Neuron (in vitro differentiated cells): ENCODE results near the gene SLC34A2.
"Not testable (repeated sequence)": the region's sequence is repeated elsewhere in the genome, so short reads cannot be mapped to it uniquely, and the experiment has no call there.

ENCODE experiments used
- H2AFZ ChIP-seq: one replicate; pipeline ENCODE4 v1.6.1; 2013; ENCODE audit warnings: low read depth, mild to moderate bottlenecking, inconsistent platforms, low read length, moderate library complexity
- H3K27me3 ChIP-seq: one replicate; pipeline ENCODE4 v1.6.1; 2013; ENCODE audit warnings: low read length; ENCODE audit not compliant: insufficient read depth
- H3K36me3 ChIP-seq: one replicate; pipeline ENCODE4 v1.6.1; 2013; ENCODE audit warnings: low read length; ENCODE audit not compliant: insufficient read depth
- H3K4me1 ChIP-seq: one replicate; pipeline ENCODE4 v1.6.1; 2013; ENCODE audit warnings: low read length; ENCODE audit not compliant: insufficient read depth
- H3K4me3 ChIP-seq: 2 replicates; pipeline ENCODE4 v1.5.1; 2013; ENCODE audit warnings: mild to moderate bottlenecking, low read length, moderate library complexity
- H3K9me3 ChIP-seq: one replicate; pipeline ENCODE4 v1.6.1; 2013; ENCODE audit warnings: low read length

The SLC34A2 gene

DNA sequence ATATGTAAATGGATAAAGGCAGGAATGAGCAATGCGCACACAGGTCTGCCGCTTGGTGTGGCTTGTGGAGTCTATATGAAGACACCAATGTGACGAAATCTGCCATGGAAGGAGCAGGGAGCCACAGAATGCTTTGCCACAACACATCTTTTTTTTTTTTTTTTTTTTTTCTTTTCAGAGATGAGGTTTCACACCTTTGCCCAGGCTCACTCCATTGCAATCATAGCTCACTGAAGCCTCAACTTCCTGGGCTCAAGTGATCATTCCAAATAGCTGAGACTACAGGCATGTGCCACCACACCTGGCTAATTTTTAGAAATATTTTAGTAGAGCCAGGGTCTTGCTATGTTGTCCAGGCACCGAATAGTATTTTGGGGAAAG, 17.4 kb upstream of the SLC34A2 start:
- H3K9me3 ChIP-seq = no peaks in the 10 kb centered on the region
- H3K27me3 ChIP-seq = no peaks in the 10 kb centered on the region
- H3K4me3 ChIP-seq = no peak overlapping the region
- peaks cover 5% of the 10 kb centered on the region for H3K4me1 ChIP-seq
- no peak overlapping the region for H2AFZ ChIP-seq
- no peaks in the 10 kb centered on the region for H3K36me3 ChIP-seq

DNA sequence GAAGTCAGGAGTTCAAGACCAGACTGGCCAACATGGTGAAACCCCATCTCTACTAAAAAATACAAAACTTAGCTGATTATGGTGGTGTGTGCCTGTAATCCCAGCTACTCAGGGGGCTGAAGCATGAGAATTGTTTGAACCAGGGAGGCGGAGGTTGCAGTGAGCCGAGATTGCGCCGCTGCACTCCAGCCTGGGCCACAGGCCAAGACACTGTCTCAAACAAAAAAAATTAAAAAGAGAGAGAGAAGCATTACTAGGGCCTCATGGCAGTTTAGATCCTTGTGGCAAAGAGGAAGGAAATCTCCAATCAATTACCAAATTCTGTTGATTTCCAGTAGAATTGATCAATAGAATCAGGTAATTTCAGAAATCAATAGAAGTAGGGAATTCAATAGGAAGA, 16.8 kb upstream of the SLC34A2 start:
- H3K4me3 ChIP-seq = no peak overlapping the region
- H3K9me3 ChIP-seq = no peaks in the 10 kb centered on the region
- H3K27me3 ChIP-seq = no peaks in the 10 kb centered on the region
- peaks cover 5% of the 10 kb centered on the region for H3K4me1 ChIP-seq
- no peak overlapping the region for H2AFZ ChIP-seq
- H3K36me3 ChIP-seq = no peaks in the 10 kb centered on the region

DNA sequence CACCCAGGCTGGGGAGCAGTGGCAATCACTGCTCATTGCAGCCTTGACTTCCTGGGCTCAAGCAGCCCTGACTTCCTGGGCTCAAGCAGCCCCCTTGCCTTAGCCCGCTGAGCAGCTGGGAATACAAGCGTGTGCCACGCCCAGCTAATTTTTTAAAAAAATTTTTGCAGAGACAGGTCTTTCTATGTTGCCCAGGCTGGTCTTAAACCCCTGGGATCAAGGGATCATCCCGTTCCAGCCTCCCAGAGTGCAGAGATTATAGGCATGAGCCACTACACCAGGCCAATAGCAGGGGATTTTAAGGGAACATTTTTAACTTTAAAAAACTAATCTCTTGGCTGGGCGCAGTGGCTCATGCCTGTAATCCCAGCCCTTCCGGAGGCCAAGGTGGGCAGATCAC, 5.3 kb upstream of the SLC34A2 start:
- H3K27me3 ChIP-seq = no peaks in the 10 kb centered on the region
- no peak overlapping the region for H3K4me3 ChIP-seq
- H3K4me1 ChIP-seq = peaks cover 12% of the 10 kb centered on the region
- H3K36me3 ChIP-seq = no peaks in the 10 kb centered on the region
- peaks cover 2% of the 10 kb centered on the region for H3K9me3 ChIP-seq
- no peak overlapping the region for H2AFZ ChIP-seq

DNA sequence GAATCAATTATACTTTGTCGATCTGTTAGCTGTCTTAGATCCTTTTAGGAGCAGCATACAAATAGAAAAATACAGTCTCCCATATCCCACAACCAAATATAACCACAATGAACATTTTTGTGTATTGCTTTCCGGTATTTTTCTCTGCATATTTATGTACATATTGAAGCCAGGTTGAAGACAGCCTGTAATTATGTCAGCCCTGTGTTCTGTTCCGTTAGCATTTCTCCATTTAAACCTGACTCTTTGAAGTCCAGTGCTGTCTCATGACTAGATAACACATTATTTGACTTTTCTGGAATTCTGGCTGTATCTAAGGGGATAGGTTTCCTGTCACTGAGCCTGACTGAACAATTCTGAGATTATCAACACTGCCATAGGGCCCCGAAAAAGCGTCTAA, 4.0 kb upstream of the SLC34A2 start:
- H3K4me1 ChIP-seq = peaks cover 12% of the 10 kb centered on the region
- H3K9me3 ChIP-seq = peaks cover 5% of the 10 kb centered on the region
- no peaks in the 10 kb centered on the region for H3K36me3 ChIP-seq
- no peak overlapping the region for H3K4me3 ChIP-seq
- no peak overlapping the region for H2AFZ ChIP-seq
- no peaks in the 10 kb centered on the region for H3K27me3 ChIP-seq

DNA sequence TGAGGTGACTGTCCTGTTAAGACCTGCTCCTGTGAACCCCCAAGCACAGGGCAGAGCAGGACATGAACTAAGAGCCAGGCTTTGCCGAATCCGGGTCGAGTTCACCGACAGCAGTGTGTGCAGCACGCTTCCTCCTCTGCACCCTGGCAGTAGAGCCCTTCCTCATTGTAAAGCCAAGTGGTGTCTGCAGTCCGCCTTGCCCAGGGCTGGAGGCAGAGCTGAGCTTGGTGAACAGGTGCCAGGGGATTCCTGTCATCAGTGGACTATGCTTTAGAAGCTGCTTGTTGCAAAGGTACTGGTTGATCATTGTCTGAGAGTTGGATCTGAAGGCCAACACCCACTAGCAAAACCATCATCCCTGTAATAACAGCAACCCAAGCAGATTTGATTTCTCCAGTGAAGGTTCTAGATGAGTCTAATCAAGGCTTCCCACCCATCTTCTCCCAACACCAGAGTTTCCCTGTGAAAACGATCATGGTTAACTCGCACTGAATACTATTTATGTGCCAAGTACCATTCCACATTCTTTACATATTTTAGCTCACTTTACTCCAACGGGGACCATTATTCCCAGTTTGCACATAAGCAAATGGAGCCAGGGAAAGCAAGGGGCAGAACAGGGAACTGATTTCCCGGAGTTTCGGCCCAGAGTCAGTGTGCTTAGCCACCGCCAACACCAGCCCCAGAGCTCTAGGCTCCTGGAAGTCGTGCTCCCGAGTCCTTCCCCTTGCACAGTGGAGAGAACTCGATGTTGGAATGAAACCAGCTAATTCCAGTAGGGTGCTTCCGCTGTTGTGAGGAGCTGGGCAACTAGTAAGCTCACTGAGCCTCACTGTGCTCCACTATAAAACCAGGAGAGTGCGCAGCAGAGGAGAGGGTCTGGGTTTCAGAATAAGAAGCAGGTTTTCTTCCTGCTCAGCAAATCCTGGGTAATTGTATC, 1.4 kb upstream of the SLC34A2 start:
- H2AFZ ChIP-seq = no peak overlapping the region
- no peak overlapping the region for H3K4me3 ChIP-seq
- H3K36me3 ChIP-seq = no peaks in the 10 kb centered on the region
- no peaks in the 10 kb centered on the region for H3K27me3 ChIP-seq
- peaks cover 5% of the 10 kb centered on the region for H3K9me3 ChIP-seq
- peaks cover 12% of the 10 kb centered on the region for H3K4me1 ChIP-seq

DNA sequence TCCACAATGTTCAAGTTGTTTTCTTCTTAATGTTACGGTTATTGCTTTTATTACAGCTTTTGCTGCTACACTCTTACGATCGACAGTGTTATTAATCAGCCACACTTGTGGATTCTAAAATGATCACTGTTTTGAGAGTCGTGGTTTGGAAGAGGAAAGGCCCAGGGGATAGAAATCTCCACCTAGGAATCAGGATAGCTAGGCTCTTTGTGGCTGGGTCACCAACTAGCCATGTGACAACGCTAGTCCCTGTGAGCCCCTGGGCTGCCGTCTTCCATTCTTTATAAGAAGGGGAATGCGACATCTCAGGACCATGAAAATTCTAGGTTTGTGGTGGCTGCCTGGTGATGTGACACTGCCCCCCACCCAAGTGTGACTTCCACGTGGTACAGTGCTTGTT, 380 bp downstream of the SLC34A2 start:
- H3K4me3 ChIP-seq = no peak overlapping the region
- H3K4me1 ChIP-seq = peaks cover 12% of the 10 kb centered on the region
- no peak overlapping the region for H2AFZ ChIP-seq
- no peaks in the 10 kb centered on the region for H3K27me3 ChIP-seq
- H3K9me3 ChIP-seq = peaks cover 5% of the 10 kb centered on the region
- H3K36me3 ChIP-seq = no peaks in the 10 kb centered on the region

DNA sequence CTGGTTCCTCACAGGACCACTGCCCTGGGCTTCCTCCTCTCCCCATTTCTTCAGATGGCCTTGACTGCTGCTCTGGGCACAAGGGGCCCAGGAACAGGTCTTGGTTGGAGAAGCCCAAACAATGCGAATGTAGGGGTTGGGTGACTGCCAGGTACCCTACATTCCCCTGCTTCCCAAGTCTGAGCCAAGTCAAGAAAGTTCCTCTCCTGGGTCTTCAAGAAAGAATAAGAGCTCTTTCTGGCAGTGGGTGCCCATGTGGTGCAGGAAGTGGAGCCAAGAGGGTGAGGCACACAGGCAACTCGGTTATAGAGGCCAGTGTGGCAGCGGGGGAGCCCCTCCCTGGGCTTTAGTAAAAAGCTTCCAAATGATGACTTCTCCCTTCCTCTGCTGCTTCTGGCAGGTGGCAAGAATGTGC, 2.7 kb downstream of the SLC34A2 start:
- Histone ChIP-seq H3K27me3 (no peaks in the 10 kb centered on the region), H2AFZ (no peak overlapping the region), H3K4me3 (no peak overlapping the region), H3K4me1 (no peaks in the 10 kb centered on the region), H3K36me3 (no peaks in the 10 kb centered on the region), H3K9me3 (peaks cover 5% of the 10 kb centered on the region)

DNA sequence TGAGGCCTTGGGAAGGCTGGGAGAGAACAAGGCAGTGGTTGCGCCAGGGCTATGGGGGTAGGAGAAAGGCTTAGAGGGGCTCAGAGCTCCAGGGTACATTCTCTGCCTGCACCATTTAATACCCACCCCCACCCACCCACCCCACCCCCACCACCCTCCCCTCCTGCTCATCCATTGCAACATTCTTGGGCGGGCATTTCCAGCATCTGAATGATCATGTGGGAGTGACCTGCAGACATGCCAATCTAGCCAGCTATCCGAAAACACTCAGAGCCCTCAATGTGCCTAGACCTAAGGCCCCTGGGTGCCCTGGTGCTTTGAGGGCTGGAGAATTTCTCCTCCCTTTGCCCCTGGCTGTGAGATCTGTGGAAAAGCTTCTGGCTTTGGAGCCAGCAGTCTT, 3.1 kb downstream of the SLC34A2 start:
- no peak overlapping the region for H3K4me3 ChIP-seq
- H3K4me1 ChIP-seq = peaks cover 4% of the 10 kb centered on the region
- H3K36me3 ChIP-seq = no peaks in the 10 kb centered on the region
- no peaks in the 10 kb centered on the region for H3K27me3 ChIP-seq
- H2AFZ ChIP-seq = no peak overlapping the region
- H3K9me3 ChIP-seq = peaks cover 5% of the 10 kb centered on the region

DNA sequence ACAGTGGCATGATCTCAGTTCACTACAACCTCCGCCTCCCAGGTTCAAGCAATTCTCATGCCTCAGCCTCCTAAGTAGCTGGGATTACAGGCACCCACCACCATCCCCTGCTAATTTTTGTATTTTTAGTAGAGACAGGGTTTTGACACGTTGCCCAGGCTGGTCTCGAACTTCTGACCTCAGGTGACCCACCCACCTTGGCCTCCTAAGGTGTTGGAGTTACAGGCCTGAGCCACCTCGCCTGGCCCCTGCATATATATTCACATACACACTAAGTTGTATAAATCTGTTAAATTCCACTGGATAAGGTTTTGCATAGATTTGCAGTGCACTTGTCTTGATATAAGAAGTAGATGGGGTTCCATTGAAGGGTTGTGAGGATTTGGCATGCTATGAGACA, 5.8 kb downstream of the SLC34A2 start:
- H3K4me1 ChIP-seq = peaks cover 10% of the 10 kb centered on the region
- H3K27me3 ChIP-seq, H3K9me3 ChIP-seq, H2AFZ ChIP-seq, H3K4me3 ChIP-seq, H3K36me3 ChIP-seq: not testable (repeated sequence)

DNA sequence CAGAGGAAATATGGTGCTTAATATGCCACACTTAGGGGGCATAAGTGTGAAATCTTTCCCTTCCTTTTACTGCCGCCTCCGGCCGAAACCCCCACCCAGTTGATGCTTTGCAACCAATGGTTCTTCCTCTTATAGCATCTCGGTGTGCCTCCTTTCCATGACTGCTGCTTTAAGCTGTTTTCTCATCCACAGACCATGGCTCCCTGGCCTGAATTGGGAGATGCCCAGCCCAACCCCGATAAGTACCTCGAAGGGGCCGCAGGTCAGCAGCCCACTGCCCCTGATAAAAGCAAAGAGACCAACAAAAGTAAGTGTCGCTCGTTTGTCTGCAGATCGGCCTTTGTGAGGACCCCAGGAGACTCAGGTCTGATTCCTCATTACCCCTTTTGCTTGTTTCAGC, 6.7 kb downstream of the SLC34A2 start:
- no peak overlapping the region for H2AFZ ChIP-seq
- no peak overlapping the region for H3K4me3 ChIP-seq
- no peaks in the 10 kb centered on the region for H3K9me3 ChIP-seq
- H3K36me3 ChIP-seq = no peaks in the 10 kb centered on the region
- peaks cover 10% of the 10 kb centered on the region for H3K4me1 ChIP-seq
- no peaks in the 10 kb centered on the region for H3K27me3 ChIP-seq

DNA sequence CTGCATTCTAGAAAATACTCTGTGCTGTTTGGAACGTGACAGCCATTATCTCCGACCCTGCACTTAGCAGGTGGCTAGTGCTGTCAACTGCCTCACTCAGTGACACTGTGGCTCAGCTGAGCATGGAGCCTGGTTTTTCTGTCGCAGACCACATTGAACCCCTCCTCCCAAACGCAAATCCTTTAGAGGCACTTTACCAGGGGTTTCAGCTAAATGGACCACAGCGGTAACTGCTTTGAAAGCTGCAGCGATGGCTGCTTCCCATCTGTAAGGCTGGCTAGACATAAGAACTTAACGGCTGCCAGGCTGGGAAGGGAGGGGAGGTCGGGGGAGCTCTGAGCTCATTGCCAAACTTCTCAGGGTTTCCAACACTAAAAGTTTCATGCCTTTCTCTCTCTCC, 8.1 kb downstream of the SLC34A2 start:
- Histone ChIP-seq H3K36me3 (no peaks in the 10 kb centered on the region), H3K9me3 (no peaks in the 10 kb centered on the region), H3K4me1 (peaks cover 10% of the 10 kb centered on the region), H3K4me3 (peak overlapping the region; percentile 13), H3K27me3 (no peaks in the 10 kb centered on the region), H2AFZ (peak overlapping the region; percentile 73)

DNA sequence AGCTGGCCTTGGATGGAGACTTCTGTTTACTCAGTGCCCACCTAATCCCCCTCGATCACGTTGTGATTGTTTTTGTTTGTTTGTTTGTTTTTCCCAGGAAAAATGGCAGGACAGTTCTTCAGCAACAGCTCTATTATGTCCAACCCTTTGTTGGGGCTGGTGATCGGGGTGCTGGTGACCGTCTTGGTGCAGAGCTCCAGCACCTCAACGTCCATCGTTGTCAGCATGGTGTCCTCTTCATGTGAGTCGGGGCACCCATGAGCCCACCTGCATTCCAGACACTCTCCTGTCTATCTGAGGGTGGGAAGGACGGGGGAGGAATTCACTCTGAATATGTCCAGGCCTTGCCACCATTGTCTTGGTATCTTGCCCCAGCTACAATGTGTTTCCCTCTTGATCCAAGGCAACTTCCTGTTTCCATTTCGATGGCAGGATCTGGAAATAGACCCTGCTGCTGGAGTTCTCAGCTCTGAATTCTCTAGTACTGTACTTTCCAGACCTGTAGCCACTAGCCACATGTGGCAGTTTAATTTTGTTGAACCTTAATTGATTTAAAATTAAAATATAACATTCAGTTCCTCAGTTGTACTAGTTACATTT, 10.5 kb downstream of the SLC34A2 start:
- Histone ChIP-seq H3K4me3 (no peak overlapping the region), H3K4me1 (peaks cover 10% of the 10 kb centered on the region), H3K27me3 (no peaks in the 10 kb centered on the region), H3K9me3 (no peaks in the 10 kb centered on the region), H3K36me3 (no peaks in the 10 kb centered on the region), H2AFZ (no peak overlapping the region)

DNA sequence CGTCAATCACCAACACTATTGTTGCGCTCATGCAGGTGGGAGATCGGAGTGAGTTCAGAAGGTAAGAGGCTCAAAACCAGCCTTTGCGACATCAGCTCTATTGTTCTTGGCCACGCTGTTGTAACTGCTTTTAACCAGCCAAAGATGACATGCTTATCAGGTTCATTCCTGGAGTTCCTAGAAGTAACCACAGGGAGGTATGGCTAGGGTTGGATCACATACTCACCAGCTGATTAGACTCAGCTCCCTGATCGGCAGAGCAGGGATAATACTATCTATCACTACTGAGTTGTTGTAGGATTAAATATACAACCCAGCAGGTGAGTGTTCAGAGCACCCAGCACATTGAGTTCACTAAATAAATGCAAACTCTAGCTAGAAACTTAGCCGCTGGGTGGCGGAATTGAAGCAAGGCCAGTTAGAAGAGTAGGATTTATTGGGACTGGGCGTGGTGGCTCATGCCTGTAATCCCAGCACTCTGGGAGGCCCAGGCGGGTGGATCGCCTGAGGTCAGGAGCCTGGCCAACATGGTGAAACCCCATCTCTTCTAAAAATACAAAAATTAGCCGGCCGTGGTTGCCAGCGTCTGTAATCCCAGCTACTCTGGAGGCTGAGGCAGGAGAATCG, 12.4 kb downstream of the SLC34A2 start:
- H3K27me3 ChIP-seq = no peaks in the 10 kb centered on the region
- H2AFZ ChIP-seq = no peak overlapping the region
- H3K4me1 ChIP-seq = peaks cover 10% of the 10 kb centered on the region
- H3K9me3 ChIP-seq = no peaks in the 10 kb centered on the region
- no peak overlapping the region for H3K4me3 ChIP-seq
- H3K36me3 ChIP-seq = no peaks in the 10 kb centered on the region
